Breast epithelium (tissue), 4 donors: ENCODE measurements around the gene CYP8B1. TPM values are rescaled to one million over a fixed set of nuclear protein-coding genes. Genes with fewer than 3 reads are reported as not detected.

ENCODE experiments used
- DNase-seq, 2 donors: peaks; one replicate each; pipeline ENCODE4 v3.0.0-alpha.2; 2019; ENCODE audit warnings: low spot score in 2 of 2
- H3K27ac ChIP-seq, 2 donors: fragments of 200-600 bp; sonication (generic) in 1 of 2; one replicate each; pipeline ENCODE4 v1.5.1; 2016 to 2019; ENCODE audit warnings: mild to moderate bottlenecking in 1 of 2
- H3K27me3 ChIP-seq, 2 donors: fragments of 200-600 bp; sonication (generic) in 1 of 2; one replicate each; pipeline versions ENCODE4 v1.5.1 to v1.6.0; 2017 to 2019; ENCODE audit warnings: control low read depth in 1 of 2, mild to moderate bottlenecking in 1 of 2
- H3K36me3 ChIP-seq: fragments of 200-600 bp; one replicate; pipeline ENCODE4 v1.5.1; 2019
- H3K4me1 ChIP-seq, 2 donors: fragments of 200-600 bp; sonication (generic); one replicate each; pipeline ENCODE4 v1.5.1; 2016 to 2019; ENCODE audit warnings: control low read depth in 1 of 2
- H3K4me3 ChIP-seq, 3 donors: fragments of 200-600 bp; sonication (generic); 1 replicate in 2 of 3; 2 replicates in 1 of 3; pipeline ENCODE4 v1.5.1; 2016 to 2019; ENCODE audit warnings: mild to moderate bottlenecking in 3 of 3, moderate library complexity in 2 of 3
- H3K9me3 ChIP-seq, 2 donors: fragments of 200-600 bp; sonication (generic) in 1 of 2; one replicate each; pipeline ENCODE4 v1.5.1; 2016 to 2019; ENCODE audit warnings: control low read depth in 1 of 2
- CTCF ChIP-seq, 3 donors: fragments of 450-650 bp; IDR thresholded peaks; one replicate each; pipeline ENCODE4 v1.5.1; 2016 to 2017; ENCODE audit warnings: antibody characterized with exemption in 3 of 3, mild to moderate bottlenecking in 3 of 3, moderate library complexity in 3 of 3
- POLR2A ChIP-seq: fragments of 450-650 bp; IDR thresholded peaks from one replicate; pipeline ENCODE4 v1.6.1; 2016; ENCODE audit warnings: antibody characterized with exemption, mild to moderate bottlenecking, moderate library complexity
- POLR2AphosphoS5 ChIP-seq, 3 donors: sonication (generic); formaldehyde crosslinking; IDR thresholded peaks; one replicate each; pipeline ENCODE4 v1.6.1; 2017; ENCODE audit warnings: antibody characterized with exemption in 3 of 3
- intact Hi-C: fragments of 100-400 bp; cut with DNase I; formaldehyde crosslinking; loops from one replicate; pipeline ENCODE4 v1.15.1; 2023; ENCODE audit warnings: low total_unique reads
- total RNA-seq, 3 donors: library from RNA; depleted of rRNA; stranded (reverse); fragments of >200 nt; gene quantifications; one replicate each; pipeline ENCODE4 v1.1.0, GENCODE V29; 2016

The CYP8B1 gene
- total RNA-seq, 3 donors from 2014 or later: not detected

- Histone ChIP-seq H3K27ac (peak overlapping the region; percentile 74 to 94), H3K27me3 (no peaks in the 10 kb centered on the region), H3K4me3 (peak overlapping the region; percentile 67 to 96 (median 74)), H3K36me3 (peaks cover 8% of the 10 kb centered on the region), H3K9me3 (peaks cover 10 to 19% of the 10 kb centered on the region in 2 donors), H3K4me1 (peaks cover 0 to 7% of the 10 kb centered on the region in 2 donors)
- intact Hi-C loops: no loop called here
- DNase-seq: no peak
- TF ChIP-seq POLR2AphosphoS5 (IDR thresholded peaks at IDR 0.05) (no peak), POLR2A (no peak), CTCF (IDR thresholded peaks at IDR 0.05) (no peak)
Measured at GRCh38 chr3:42906848-42907183, 31.1 kb upstream of the CYP8B1 start.

GRCh38 chr3:42906070-42906847 is 30.6 kb upstream of the CYP8B1 start, which contains the start of gene ZNF662:
Gene ZNF662, plus strand, starts transcription at chr3:42906142. Its CDS starts 1,973 bp downstream, at chr3:42908115.
- H3K4me3 ChIP-seq: peak within 1 kb of the TSS; percentile 67 to 96 (median 74)
- H3K9me3 ChIP-seq: peaks cover 5 to 13% of the 10 kb centered on the region in 2 donors
- H3K4me1 ChIP-seq: peaks cover 0 to 7% of the 10 kb centered on the region in 2 donors
- H3K27me3 ChIP-seq: no peaks in the 10 kb centered on the region
- peaks cover 5% of the 10 kb centered on the region for H3K36me3 ChIP-seq
- H3K27ac ChIP-seq: peak within 1 kb of the TSS; percentile 74 to 94
- TF ChIP-seq CTCF (IDR thresholded peaks at IDR 0.05): no peak
- no peak for TF ChIP-seq POLR2A
- TF ChIP-seq POLR2AphosphoS5 (IDR thresholded peaks at IDR 0.05): no peak
- intact Hi-C loops: no loop called here
- DNase-seq: peak; percentile 27 to 65

- H3K4me3 ChIP-seq: peak overlapping the region; percentile 67 to 96 (median 74)
- no peak for DNase-seq
- intact Hi-C loops: no loop called here
- H3K4me1 ChIP-seq: peaks cover 0 to 7% of the 10 kb centered on the region in 2 donors
- TF ChIP-seq CTCF (IDR thresholded peaks at IDR 0.05): no peak
- peaks cover 0 to 9% of the 10 kb centered on the region in 2 donors for H3K9me3 ChIP-seq
- H3K36me3 ChIP-seq: no peaks in the 10 kb centered on the region
- H3K27me3 ChIP-seq: no peaks in the 10 kb centered on the region
- H3K27ac ChIP-seq: peak overlapping the region; percentile 74 to 94
Measured at GRCh38 chr3:42905740-42906069, 30.0 kb upstream of the CYP8B1 start.

GRCh38 chr3:42904076-42904475 is 28.4 kb upstream of the CYP8B1 start:
- intact Hi-C loops: no loop called here
- no peaks in the 10 kb centered on the region for H3K9me3 ChIP-seq

More at GRCh38 chr3:42904076-42904475, 28.4 kb upstream of the CYP8B1 start:
- Histone ChIP-seq H3K36me3 (no peaks in the 10 kb centered on the region), H3K4me3 (no peak overlapping the region), H3K4me1 (peaks cover 0 to 7% of the 10 kb centered on the region in 2 donors), H3K27ac (no peak overlapping the region), H3K27me3 (no peaks in the 10 kb centered on the region)
- DNase-seq: no peak
- no peak for TF ChIP-seq POLR2A
- no peak for TF ChIP-seq CTCF (IDR thresholded peaks at IDR 0.05)
- TF ChIP-seq POLR2AphosphoS5 (IDR thresholded peaks at IDR 0.05): no peak
